Stimulated activated CD4-positive, alpha-beta T cell treated with anti-CD3 and anti-CD28 coated beads, Interleukin-1b, Interleukin-23, amount 100 ng/mL, for 48 hours (primary cell): Measurements from ENCODE around the gene CDH10.

Source experiments
- DNase-seq: peaks from one replicate; pipeline ENCODE4 v3.0.0-alpha.2; 2020

The CDH10 gene

GRCh38 chr5:24475101-24475500 is 169.7 kb downstream of the CDH10 start:
- DNase-seq, result no peak

- no peak for DNase-seq
Observed at GRCh38 chr5:24474685-24475084, 170.1 kb downstream of the CDH10 start.

GRCh38 chr5:24472518-24472917 is 172.3 kb downstream of the CDH10 start:
- DNase-seq, result no peak

- no peak for DNase-seq
Observed at GRCh38 chr5:24444414-24444813, 200.4 kb downstream of the CDH10 start.

GRCh38 chr5:24439465-24439864 is 205.3 kb downstream of the CDH10 start:
- DNase-seq, result no peak
